ENCODE data around the gene WRAP53. TPM values are rescaled to one million over a fixed set of nuclear protein-coding genes. Genes with fewer than 3 reads are reported as not detected.

WRAP53 gene
- total RNA-seq, 4 donors from 2014 or later = 3.5 to 6.8 (median 4.3) TPM

GRCh38 chr17:7697828-7698588 is 9.7 kb downstream of the WRAP53 start:
- TF ChIP-seq CTCF (IDR thresholded peaks at IDR 0.05) = no peak
- DNase-seq (ENCODE audit: low spot score) (no peak), ATAC-seq (ENCODE audit: low FRiP score) (no peak)

- DNase-seq (ENCODE audit: low spot score) = no peak
- no peak for TF ChIP-seq CTCF (IDR thresholded peaks at IDR 0.05)
- no peak for ATAC-seq (ENCODE audit: low FRiP score)
These were observed 12.2 kb downstream of the WRAP53 start for GRCh38 chr17:7700510-7700909.

GRCh38 chr17:7701681-7702080 is 13.4 kb downstream of the WRAP53 start:
- ATAC-seq (ENCODE audit: low FRiP score) (no peak), DNase-seq (ENCODE audit: low spot score) (no peak)
- TF ChIP-seq CTCF (IDR thresholded peaks at IDR 0.05) = no peak

- ATAC-seq (ENCODE audit: low FRiP score) = no peak
These were observed 14.5 kb downstream of the WRAP53 start for GRCh38 chr17:7702776-7703175.

GRCh38 chr17:7703584-7704479 is 15.6 kb downstream of the WRAP53 start:
- ATAC-seq (ENCODE audit: low FRiP score) (peak; percentile 23), DNase-seq (ENCODE audit: low spot score) (no peak)
- no peak for TF ChIP-seq CTCF (IDR thresholded peaks at IDR 0.05)

More at GRCh38 chr17:7702776-7703175, 14.5 kb downstream of the WRAP53 start:
- TF ChIP-seq CTCF (IDR thresholded peaks at IDR 0.05) = no peak
- DNase-seq (ENCODE audit: low spot score) = no peak

GRCh38 chr17:7704601-7705268 is 16.5 kb downstream of the WRAP53 start, which contains the start of gene EFNB3:
TSS of gene EFNB3 (plus strand) at chr17:7705202. CDS start at chr17:7705599, 397 bp downstream.
- no peak for TF ChIP-seq CTCF (IDR thresholded peaks at IDR 0.05)
- DNase-seq (ENCODE audit: low spot score) = no peak

More at GRCh38 chr17:7704601-7705268, 16.5 kb downstream of the WRAP53 start, which contains the start of gene EFNB3:
- peak; percentile 54 for ATAC-seq (ENCODE audit: low FRiP score)
